Ureter (tissue), 1 donor: Measurements from ENCODE around the gene CDH23. TPM values are rescaled to one million over a fixed set of nuclear protein-coding genes. Genes with fewer than 3 reads are reported as not detected.

Experiments
- DNase-seq: peaks from one replicate; pipeline ENCODE4 v3.0.0-alpha.2; 2020; ENCODE audit warnings: low spot score
- total RNA-seq: library from RNA; stranded (reverse); gene quantifications from one replicate; pipeline ENCODE4 v1.2.4, GENCODE V29; 2023
- donor health status: DM: yes; HTN: yes; CAD: no.

CDH23 gene
- total RNA-seq, 1 donor from 2014 or later: 79.3 TPM

DNA sequence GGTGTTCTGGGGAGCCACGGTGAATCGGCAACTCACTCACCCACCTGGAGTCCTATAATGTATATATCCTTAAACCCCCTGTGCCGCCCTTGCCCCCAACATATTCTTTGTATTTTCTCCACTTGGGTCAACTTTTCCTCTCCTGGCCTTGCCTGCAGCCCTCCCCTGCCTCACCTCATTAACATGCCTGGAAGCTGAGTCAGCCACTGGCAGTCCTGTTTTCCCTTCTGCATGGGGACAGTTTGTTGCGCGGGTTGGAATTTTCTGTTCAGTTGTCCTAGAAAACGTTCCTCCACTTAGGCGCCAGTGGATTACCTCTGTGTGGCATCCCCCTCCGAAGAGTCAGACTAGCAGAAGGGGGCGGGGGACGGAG, 225.4 kb downstream of the CDH23 start:
- DNase-seq: no peak

GRCh38 chr10:71622616-71623015, 225.9 kb downstream of the CDH23 start:
- no peak for DNase-seq

GRCh38 chr10:71623098-71623985, 226.6 kb downstream of the CDH23 start:
- no peak for DNase-seq

DNA sequence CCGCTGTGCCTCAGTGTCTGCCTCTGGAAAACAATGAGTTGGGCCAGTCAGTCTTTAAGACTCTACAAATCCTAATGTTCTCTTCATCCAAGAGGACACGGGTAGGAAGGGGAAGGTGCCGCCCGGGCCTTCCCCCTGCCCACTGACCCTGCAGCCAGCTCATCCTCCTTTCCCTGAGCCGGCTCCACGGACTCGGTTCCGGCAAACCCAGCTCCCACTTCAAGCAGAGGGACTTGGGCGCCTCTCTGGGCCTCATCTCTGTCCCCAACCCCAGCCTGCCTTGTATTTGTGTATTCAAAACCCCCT, 227.2 kb downstream of the CDH23 start:
- no peak for DNase-seq

DNA sequence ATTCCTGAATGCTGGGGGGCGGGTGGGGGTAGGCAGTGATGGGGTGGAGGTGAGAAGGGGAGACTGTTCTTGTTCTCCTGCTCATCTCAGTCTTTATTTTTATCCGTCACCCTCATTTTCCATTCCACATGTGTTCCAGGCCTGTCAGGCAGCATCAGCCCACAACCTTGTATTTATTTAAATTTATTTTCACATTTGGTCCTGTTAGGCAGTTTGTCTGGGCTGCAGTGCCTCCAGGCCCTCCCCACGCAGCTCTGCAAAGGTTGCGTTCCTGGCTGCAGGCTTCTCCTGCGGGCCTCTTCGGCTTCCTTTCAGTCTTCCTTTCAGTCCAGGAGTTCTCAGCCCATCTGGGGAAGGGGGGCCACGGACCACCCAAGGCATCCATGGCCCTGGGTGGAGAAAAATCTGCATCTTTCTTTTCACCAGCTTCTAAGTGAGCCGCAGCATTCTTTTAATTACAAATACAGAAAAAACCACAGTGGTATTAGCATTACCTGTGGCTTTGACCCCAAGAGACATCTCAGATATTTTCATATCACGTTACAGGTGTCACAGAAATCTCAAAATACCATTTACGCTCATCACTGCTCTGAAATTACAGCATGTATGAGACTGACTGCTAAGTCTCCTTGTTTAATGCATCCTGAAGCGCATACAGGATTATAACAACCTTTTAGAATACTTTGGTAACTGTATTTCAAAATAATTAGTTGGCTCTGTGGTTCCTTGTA, 228.9 kb downstream of the CDH23 start:
- no peak for DNase-seq

GRCh38 chr10:71627230-71627939, 230.7 kb downstream of the CDH23 start:
- no peak for DNase-seq

- DNase-seq: no peak
Observed at GRCh38 chr10:71627956-71628355, 231.2 kb downstream of the CDH23 start.

DNA sequence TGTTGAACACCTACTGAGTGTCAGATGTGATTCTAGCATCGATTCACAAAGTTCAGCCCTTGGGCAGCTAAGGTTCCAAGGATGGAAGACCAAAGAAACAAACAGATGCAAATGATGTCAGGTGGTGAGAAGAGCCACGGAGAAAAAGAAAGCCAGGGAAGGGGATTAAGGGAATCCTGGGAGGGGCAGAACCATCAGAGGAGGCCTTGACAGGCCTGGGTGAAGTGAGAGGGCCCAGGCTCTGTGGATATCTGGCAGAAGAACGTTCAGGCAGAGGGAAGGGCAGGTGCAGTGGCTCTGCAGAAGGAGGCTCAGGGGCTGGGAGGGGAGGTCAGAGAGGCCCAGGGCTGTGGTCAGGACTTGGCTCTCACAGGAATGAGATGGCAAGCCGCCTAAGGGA, 232.4 kb downstream of the CDH23 start:
- DNase-seq: no peak

- no peak for DNase-seq
Observed at GRCh38 chr10:71630168-71630567, 233.4 kb downstream of the CDH23 start.

DNA sequence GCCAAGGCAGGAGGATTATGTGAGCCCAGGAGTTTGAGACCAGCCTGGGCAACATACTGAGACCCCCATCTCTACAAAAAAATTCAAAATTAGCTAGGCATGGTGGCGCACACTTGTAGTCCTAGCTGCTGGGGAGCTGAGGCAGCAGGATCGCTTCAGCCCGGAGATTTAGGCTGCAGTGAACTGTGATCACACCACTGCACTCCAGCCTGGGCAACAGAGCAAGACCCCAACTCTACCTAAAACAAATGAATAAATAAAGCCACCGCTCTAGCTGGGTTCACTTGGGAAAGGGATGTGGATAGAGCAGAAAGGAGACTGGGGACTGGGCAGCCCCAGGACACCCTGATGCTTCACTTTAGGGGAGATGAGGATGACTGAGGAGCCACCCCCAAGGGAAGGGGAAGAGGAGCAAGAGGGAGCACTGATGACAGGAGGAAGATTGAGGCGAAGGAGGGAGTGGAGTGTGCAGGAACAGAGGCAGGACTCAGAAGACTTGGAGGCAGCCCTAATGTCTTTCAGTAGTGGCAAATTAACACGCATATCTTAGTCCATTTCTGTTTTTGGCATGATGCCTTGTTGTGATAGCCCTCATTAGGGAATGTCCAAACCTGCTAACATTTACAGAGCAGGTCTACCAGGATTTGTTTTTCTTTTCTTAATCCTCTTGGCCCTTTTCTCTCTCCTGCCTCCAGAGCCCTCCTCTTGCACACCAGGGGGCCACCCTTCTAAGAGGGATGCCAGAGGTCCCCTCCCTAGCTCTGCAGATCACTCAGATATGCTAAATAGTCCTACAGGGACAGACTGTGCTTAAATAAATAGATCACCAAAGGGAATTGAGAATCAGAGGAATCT, 234.5 kb downstream of the CDH23 start:
- no peak for DNase-seq

DNA sequence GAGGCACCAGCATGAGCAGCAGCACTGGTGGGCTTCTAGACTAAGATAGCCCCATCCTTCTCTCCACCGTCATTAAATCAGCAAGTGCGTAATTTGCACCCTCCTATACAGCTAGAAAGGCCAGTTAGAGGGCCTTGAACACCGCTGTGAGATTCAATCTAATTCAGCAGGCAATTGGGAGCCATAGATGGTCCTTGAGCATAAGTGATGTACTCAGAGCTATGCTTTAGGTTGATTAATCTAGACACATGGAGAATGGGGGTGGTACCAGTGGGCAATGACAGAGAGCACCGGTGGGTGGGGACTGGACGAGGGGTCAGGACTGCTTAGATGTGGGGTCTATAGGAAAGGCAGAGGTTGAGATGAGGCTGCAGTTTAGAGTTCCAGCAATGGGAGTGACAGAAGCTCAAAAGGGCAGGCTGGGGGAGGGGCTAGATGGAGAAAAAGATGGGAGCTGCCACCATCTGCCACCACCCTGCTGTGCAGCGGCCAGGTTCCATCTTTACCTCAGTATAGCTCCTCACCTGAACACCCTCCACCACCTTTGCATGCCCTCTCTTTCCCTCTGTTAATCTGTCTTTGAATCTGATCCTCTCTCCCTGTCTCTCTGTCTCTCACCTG, 235.6 kb downstream of the CDH23 start:
- no peak for DNase-seq

DNA sequence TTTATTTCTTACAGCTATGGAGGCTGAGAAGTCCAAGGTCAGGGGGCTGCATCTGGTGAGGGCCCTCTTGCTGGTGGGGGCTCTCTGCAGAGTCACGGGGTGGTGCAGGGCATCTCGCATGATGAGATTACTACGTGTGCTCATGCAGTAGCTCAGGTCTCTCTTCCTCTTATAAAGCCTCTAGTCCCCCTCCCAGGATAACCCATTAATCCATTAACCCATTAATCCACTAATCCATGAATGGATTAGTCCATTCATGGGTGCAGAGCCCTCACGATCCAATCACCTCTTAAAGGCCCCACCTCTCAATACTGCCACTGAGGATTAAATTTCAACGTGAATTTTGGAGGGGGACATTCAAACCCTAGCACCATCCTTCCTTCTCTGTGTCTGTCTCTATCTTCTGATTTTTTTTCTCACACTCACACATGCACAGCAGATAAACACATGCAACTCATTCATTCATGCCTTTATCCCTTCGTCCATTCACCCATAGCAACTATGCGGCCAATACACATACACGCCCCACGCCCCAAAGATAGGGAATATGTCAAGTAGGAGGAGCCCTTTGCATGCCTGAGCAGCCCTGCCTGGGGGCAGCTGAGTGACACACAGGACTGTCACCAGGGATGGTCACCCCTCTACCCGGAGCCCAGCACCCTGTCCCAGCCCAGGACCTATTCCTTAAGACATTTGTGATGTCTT, 236.3 kb downstream of the CDH23 start:
- DNase-seq: no peak

- no peak for DNase-seq
Observed at GRCh38 chr10:71633920-71634319, 237.2 kb downstream of the CDH23 start.

DNA sequence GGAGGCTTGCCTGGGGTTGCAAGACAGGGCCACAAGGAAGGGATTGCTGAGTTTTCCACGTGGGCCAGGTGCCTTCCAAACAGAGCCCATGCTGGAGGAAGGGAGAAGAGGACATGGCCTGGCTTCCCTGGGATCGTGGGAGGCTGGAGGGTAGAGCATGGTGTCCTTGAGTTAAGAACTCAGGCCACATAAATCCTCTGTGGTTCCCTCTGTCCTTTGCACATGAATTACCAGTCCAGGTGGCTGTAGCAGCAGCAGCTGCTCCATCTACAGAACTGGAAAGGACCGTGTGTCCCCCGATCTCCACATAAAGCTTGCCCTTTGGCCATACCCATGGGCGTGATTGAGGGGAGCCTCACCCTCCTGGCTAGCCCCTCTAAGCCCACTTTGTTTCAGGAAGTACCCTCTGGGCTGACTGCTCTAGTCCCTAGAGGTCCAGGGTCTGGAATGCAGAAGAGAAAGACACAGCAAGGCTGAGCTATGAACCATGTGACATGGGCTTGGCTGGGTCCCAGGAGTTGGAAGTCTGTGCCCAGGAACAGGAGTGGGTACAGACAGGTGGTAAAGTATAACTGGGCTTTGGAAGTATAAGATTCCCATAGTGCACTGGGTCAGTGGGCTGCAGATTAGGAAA, 237.9 kb downstream of the CDH23 start:
- no peak for DNase-seq

DNA sequence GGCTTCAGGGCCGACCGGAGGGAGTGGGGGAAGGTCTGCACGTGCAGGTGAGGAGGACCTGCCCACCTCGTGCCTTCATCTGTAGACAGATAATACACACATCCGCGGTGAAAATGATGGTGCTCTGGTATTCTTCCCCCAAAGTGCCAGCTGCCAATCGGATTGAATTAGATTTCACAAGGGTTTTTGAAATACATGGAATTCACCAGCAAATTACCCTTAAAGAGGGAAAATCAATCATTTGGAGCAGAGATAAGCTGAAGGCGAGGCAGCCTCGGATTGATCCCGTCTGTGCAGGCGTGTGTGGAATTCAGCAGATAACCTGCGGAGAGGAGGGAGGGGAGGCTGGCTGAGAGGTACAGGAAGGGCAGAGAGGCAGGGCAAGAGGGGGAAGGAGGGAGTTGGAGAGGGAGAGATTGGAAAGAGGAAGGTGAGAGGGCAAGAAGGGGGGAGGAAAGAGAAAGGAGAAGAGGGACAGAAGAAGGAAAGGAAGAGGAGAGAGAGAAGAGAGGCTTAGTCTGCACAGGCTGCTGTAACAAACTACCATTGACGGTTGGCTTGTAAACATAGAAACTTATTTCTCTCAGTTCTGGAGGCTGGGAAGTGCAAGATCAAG, 238.6 kb downstream of the CDH23 start:
- no peak for DNase-seq

DNA sequence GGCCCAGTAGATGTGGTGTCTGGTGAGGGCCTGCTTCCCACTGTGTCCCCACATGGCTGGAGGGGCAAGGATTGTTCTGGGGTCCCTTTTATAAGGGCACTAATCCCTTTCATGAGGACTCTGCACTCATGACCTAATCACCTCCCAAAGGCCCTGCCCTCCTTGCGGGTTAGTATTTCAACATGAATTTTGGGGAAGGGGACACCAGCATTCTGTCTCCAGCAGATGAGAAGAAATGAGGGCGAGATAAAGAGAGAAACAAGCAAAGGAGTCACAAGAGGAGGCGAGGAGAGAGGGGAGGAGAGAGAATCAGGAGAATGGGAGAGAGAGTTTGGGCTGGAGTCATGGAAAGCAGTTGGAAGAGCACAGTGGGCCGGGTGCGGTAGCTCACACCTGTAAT, 239.1 kb downstream of the CDH23 start:
- DNase-seq: no peak

- no peak for DNase-seq
Observed at GRCh38 chr10:71636588-71636987, 239.9 kb downstream of the CDH23 start.

- DNase-seq: no peak
Observed at GRCh38 chr10:71637305-71637704, 240.6 kb downstream of the CDH23 start.

DNA sequence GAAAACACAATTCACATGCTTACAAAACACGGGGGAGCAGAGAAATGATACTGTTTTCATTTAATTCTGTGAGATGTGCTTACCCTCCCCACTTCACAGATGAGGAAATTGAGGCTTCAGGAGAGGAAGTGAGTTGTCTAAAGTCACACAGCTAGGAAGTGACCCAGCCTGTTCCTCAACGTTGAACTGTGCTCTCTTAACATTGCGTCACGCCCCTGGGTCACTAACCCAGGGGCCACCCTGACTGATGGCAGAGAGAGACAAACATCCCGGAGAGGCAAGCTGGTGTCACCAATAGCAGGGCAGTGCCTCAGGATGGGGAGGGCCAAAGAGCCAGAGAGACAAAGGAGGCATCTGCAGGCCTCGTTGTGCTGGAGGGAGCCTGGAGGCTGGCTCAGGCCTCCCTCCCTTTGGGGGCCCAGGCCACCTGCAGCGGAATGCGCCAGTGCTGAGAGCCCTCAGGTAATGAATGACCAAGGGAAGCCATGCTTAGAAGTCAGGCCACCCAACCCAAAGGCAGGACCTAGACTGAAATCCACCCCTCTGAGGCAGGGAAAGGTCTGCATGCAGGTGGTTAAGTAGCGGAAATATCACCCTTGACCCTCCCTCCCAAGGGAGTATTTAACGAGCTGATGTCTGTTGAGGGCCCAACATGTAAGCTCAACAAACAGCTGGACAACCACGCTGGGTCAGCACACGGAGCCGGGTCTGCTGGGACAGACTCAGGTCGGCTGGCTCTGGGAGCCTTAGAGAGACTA, 241.5 kb downstream of the CDH23 start:
- no peak for DNase-seq
